ENCODE data around the gene MACROD1.

DNA sequence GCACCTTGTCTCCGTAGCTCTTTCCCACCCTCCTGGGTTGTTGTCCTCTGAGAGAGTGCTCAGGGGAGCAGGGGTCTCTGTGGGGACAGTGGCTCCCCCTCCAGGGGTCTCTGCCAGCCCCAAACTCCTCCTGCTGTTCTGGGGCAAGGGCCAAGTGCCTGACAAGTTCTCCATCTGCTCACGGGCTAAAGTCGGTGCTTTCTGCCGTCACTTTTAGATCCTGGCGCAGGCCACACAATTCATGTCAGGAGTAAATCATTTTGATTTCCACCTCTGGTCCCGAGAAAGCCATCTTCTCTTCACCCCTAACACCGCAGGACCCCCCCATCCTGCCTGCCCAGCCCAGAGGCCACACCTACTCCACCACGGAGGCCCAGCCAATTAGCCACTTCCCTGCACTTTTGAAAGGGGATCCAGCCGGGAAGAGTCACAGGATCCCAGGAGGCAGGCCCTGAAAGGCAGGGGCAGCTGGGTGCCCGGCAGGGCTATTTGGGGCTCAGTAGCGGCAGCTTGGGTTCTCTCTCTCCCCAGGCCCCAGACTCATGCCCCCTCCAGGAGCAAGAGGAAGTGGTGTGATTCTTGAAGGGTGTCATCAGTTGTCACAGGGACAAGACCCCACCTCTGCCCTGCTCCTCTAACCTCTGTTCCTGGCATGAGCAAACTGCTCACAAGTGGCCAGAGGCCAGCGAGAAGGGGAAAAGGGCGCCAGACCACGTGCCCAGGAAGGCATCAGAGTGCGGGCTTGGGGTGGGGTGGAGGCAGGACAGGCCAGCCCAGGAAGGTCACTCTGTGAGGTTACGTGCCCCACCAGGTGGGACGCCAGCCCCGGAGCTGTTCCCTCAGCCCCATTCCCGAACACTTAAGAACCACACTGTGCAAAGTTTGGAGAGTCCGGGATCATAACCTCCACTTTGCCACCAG is 1.3 kb downstream of the MACROD1 start:
- TF ChIP-seq MAX (IDR thresholded peaks at IDR 0.05; ENCODE audit: low read depth, low read length) = peak; percentile 27; the same call in 1 of the 2 replicates
- TF ChIP-seq, protein P1, sequence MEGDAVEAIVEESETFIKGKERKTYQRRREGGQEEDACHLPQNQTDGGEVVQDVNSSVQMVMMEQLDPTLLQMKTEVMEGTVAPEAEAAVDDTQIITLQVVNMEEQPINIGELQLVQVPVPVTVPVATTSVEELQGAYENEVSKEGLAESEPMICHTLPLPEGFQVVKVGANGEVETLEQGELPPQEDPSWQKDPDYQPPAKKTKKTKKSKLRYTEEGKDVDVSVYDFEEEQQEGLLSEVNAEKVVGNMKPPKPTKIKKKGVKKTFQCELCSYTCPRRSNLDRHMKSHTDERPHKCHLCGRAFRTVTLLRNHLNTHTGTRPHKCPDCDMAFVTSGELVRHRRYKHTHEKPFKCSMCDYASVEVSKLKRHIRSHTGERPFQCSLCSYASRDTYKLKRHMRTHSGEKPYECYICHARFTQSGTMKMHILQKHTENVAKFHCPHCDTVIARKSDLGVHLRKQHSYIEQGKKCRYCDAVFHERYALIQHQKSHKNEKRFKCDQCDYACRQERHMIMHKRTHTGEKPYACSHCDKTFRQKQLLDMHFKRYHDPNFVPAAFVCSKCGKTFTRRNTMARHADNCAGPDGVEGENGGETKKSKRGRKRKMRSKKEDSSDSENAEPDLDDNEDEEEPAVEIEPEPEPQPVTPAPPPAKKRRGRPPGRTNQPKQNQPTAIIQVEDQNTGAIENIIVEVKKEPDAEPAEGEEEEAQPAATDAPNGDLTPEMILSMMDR (IDR thresholded peaks at IDR 0.05; ENCODE audit: low read depth, low read length) = no peak
